H1 (cell line): ENCODE results near the gene TLE3. TPM values are rescaled to one million over a fixed set of nuclear protein-coding genes. Genes with fewer than 3 reads are reported as not detected.

ENCODE experiments used
- CTCF ChIA-PET: fragments of 300-600 bp; sonication (Branson Sonifier 250); formaldehyde crosslinking; loops from one replicate; lab custom pipeline; 2021; ENCODE audit not compliant: partially characterized antibody; lab: Charles Lee
- POLR2A ChIA-PET: fragments of 300-600 bp; sonication (Branson Sonifier 250); formaldehyde crosslinking; loops from one replicate; lab custom pipeline; 2021; ENCODE audit warnings: inconsistent platforms; ENCODE audit not compliant: partially characterized antibody; lab: Charles Lee
- DNase-seq, 2 experiments: peaks; one replicate each; pipeline versions ENCODE4 v3.0.0 to v3.0.0-alpha.2; 2010 to 2022; ENCODE audit warnings: low spot score in 2 of 2, low read depth in 1 of 2, mixed read lengths in 1 of 2
- FAIRE-seq: peaks from 2 replicates; lab custom pipeline; 2011; peaks lifted over from hg19 to GRCh38; lab: Jason Lieb, UNC
- H2AFZ ChIP-seq: 2 replicates; pipeline ENCODE4 v1.8.1; 2012; ENCODE audit warnings: low read length, inconsistent platforms
- H2AK5ac ChIP-seq: 2 replicates; pipeline ENCODE4 v1.6.1; 2013; ENCODE audit warnings: low read depth, low read length
- H2BK120ac ChIP-seq: replicated peaks from 2 replicates; pipeline ENCODE3; 2013; ENCODE audit warnings: low read depth, low read length, inconsistent platforms
- H2BK12ac ChIP-seq: 2 replicates; pipeline ENCODE4 v1.6.1; 2013; ENCODE audit warnings: low read depth, low read length
- H2BK15ac ChIP-seq: 2 replicates; pipeline ENCODE4 v1.6.1; 2013; ENCODE audit warnings: low read length
- H2BK20ac ChIP-seq: 2 replicates; pipeline ENCODE4 v1.6.1; 2013; ENCODE audit warnings: low read length
- H2BK5ac ChIP-seq: 2 replicates; pipeline ENCODE4 v1.6.1; 2013; ENCODE audit warnings: low read depth, low read length
- H3K14ac ChIP-seq: 2 replicates; pipeline ENCODE4 v1.6.1; 2013; ENCODE audit warnings: inconsistent platforms; ENCODE audit not compliant: insufficient read length
- H3K18ac ChIP-seq: 2 replicates; pipeline ENCODE4 v1.6.1; 2013; ENCODE audit warnings: low read length; ENCODE audit errors: extremely low read depth
- H3K23ac ChIP-seq: 2 replicates; pipeline ENCODE4 v1.6.1; 2013; ENCODE audit warnings: inconsistent platforms; ENCODE audit not compliant: insufficient read length
- H3K23me2 ChIP-seq: 2 replicates; pipeline ENCODE4 v1.6.1; 2013; ENCODE audit warnings: low read depth, low read length
- H3K27ac ChIP-seq: 2 replicates; pipeline ENCODE4 v1.6.1; 2011; ENCODE audit warnings: low read depth, low read length, inconsistent platforms
- H3K27me3 ChIP-seq, 4 experiments: replicated peaks in 1 of 4; 1 replicate in 1 of 4; 2 replicates in 3 of 4; pipeline versions ENCODE4 v1.6.1 to v1.8.1; 2011 to 2013; ENCODE audit warnings: low read length in 3 of 4, mild to moderate bottlenecking in 3 of 4, inconsistent platforms in 2 of 4, mixed read lengths in 2 of 4, moderate library complexity in 1 of 4; ENCODE audit not compliant: control insufficient read depth in 3 of 4, insufficient read depth in 3 of 4; ENCODE audit errors: extremely low read depth in 1 of 4
- H3K36me3 ChIP-seq, 4 experiments: 2 replicates each; pipeline versions ENCODE4 v1.6.1 to v1.8.1; 2011 to 2013; ENCODE audit warnings: mild to moderate bottlenecking in 4 of 4, low read length in 3 of 4, moderate library complexity in 2 of 4, control low read depth in 1 of 4, inconsistent platforms in 1 of 4; ENCODE audit not compliant: insufficient read depth in 4 of 4, control insufficient read depth in 2 of 4
- H3K4ac ChIP-seq: replicated peaks from 2 replicates; pipeline ENCODE3; 2013; ENCODE audit warnings: low read length, low read depth, mixed read lengths, inconsistent platforms; ENCODE audit not compliant: insufficient read length
- H3K4me1 ChIP-seq, 4 experiments: replicated peaks in 1 of 4; 1 replicate in 1 of 4; 2 replicates in 3 of 4; pipeline versions ENCODE4 v1.6.1 to v1.8.1; 2011 to 2013; ENCODE audit warnings: low read length in 3 of 4, inconsistent platforms in 2 of 4, mixed read lengths in 1 of 4; ENCODE audit not compliant: insufficient read depth in 4 of 4, control insufficient read depth in 3 of 4
- H3K4me2 ChIP-seq, 2 experiments: 2 replicates each; pipeline versions ENCODE4 v1.6.1 to v1.8.1; 2011 to 2013; ENCODE audit warnings: low read depth in 2 of 2, low read length in 2 of 2, control low read depth in 1 of 2, inconsistent platforms in 1 of 2, mild to moderate bottlenecking in 1 of 2; ENCODE audit not compliant: insufficient read depth in 1 of 2
- H3K4me3 ChIP-seq, 4 experiments: fragments of 200-600, 300-600 bp in 1 of 4; sonication (generic), shearing (Covaris generic), sonication (Bioruptor Twin) in 1 of 4; 2 replicates each; pipeline versions ENCODE4 v1.5.1 to v1.8.1; 2011 to 2016; ENCODE audit warnings: low read length in 4 of 4, low read depth in 3 of 4, control low read depth in 2 of 4, inconsistent platforms in 2 of 4, mild to moderate bottlenecking in 2 of 4, mixed read lengths in 1 of 4, moderate library complexity in 1 of 4; ENCODE audit not compliant: insufficient read depth in 2 of 4; ENCODE audit errors: extremely low read depth in 1 of 4
- H3K56ac ChIP-seq: replicated peaks from 2 replicates; pipeline ENCODE3; 2013; ENCODE audit warnings: low read depth, mild to moderate bottlenecking, mixed read lengths, low read length, inconsistent platforms; ENCODE audit not compliant: insufficient read length
- H3K79me1 ChIP-seq: 2 replicates; pipeline ENCODE4 v1.6.1; 2013; ENCODE audit warnings: low read depth, low read length, control low read depth
- H3K79me2 ChIP-seq, 2 experiments: 2 replicates each; pipeline versions ENCODE4 v1.6.1 to v1.8.1; 2012 to 2013; ENCODE audit warnings: low read length in 2 of 2, mild to moderate bottlenecking in 2 of 2, inconsistent platforms in 1 of 2; ENCODE audit not compliant: insufficient read depth in 2 of 2, control insufficient read depth in 1 of 2
- H3K9ac ChIP-seq, 4 experiments: replicated peaks in 1 of 4; 1 replicate in 1 of 4; 2 replicates in 3 of 4; pipeline versions ENCODE4 v1.6.1 to v1.8.1; 2011 to 2013; ENCODE audit warnings: low read depth in 3 of 4, low read length in 3 of 4, control low read depth in 2 of 4, mild to moderate bottlenecking in 2 of 4, moderate library complexity in 2 of 4, inconsistent platforms in 1 of 4; ENCODE audit errors: extremely low read depth in 1 of 4
- H3K9me3 ChIP-seq, 2 experiments: 2 replicates each; pipeline versions ENCODE4 v1.6.1 to v1.8.1; 2012 to 2013; ENCODE audit warnings: mild to moderate bottlenecking in 2 of 2, moderate library complexity in 2 of 2, control low read depth in 1 of 2, inconsistent platforms in 1 of 2, low read depth in 1 of 2, low read length in 1 of 2, mixed read lengths in 1 of 2; ENCODE audit not compliant: insufficient read depth in 2 of 2
- H4K20me1 ChIP-seq, 2 experiments: replicated peaks in 1 of 2; 2 replicates each; pipeline versions ENCODE3 to v1.8.1; 2011 to 2013; ENCODE audit warnings: inconsistent platforms in 2 of 2, low read length in 2 of 2, mild to moderate bottlenecking in 1 of 2; ENCODE audit not compliant: insufficient read depth in 2 of 2, control insufficient read depth in 1 of 2
- H4K5ac ChIP-seq: 2 replicates; pipeline ENCODE4 v1.6.1; 2013; ENCODE audit warnings: low read length, low read depth, mixed read lengths, inconsistent platforms; ENCODE audit not compliant: insufficient read length
- H4K8ac ChIP-seq: 2 replicates; pipeline ENCODE4 v1.8.0; 2013; ENCODE audit warnings: mild to moderate bottlenecking, moderate library complexity, low read length, inconsistent platforms; ENCODE audit not compliant: insufficient read depth; ENCODE audit errors: extremely low read depth
- H4K91ac ChIP-seq: replicated peaks from 2 replicates; pipeline ENCODE3; 2013; ENCODE audit warnings: low read length, mixed read lengths, inconsistent platforms; ENCODE audit not compliant: insufficient read length
- TCF12 ChIP-seq: IDR thresholded peaks from 2 replicates; pipeline ENCODE4 v1.6.1; 2011; ENCODE audit warnings: low read depth, mild to moderate bottlenecking, low read length
- WGBS, 2 experiments: shearing (Covaris generic) in 1 of 2; methylation state at CpG; one replicate each; pipeline versions ENCODE4 v1.1.6 to v1.1.7; 2013 to 2015; ENCODE audit warnings: low lambda C conversion rate in 2 of 2, mixed read lengths in 2 of 2, inconsistent platforms in 1 of 2, low coverage in 1 of 2, missing lambda C conversion rate in 1 of 2; ENCODE audit not compliant: insufficient replicate concordance in 2 of 2, insufficient coverage in 1 of 2, insufficient read length in 1 of 2; ENCODE audit errors: extremely low coverage in 1 of 2, missing lambda C conversion rate in 1 of 2; 5-methylcytosine and 5-hydroxymethylcytosine counted together
- polyA plus RNA-seq, 7 experiments: library from polyadenylated mRNA; depleted of rRNA in 3 of 7; stranded (reverse) in 5 of 7; unstranded in 2 of 7; fragments of >200 nt in 5 of 7; fragments of 200-250 nt in 2 of 7; gene quantifications; 1 replicate in 5 of 7; 2 replicates in 1 of 7; 4 replicates in 1 of 7; pipeline versions ENCODE4 v1.2.1 to v1.2.3, GENCODE V29; 2011 to 2013; ENCODE audit warnings: missing spikeins in 2 of 7, mixed read lengths in 2 of 7
- total RNA-seq: library from RNA; stranded (reverse); fragmentation: NEBNext Ultra II Directional; extraction: Animal tissue kit (Norgen Biotek cat#: 25700); gene quantifications from 2 replicates; pipeline ENCODE4 v1.2.1, GENCODE V29; 2021

The TLE3 gene
- total and polyA plus RNA-seq, 2 of the 8 experiments (the other 6 are each of a cell fraction or from before 2014, with no cell fraction given): 25.1 to 61.2 TPM

DNA sequence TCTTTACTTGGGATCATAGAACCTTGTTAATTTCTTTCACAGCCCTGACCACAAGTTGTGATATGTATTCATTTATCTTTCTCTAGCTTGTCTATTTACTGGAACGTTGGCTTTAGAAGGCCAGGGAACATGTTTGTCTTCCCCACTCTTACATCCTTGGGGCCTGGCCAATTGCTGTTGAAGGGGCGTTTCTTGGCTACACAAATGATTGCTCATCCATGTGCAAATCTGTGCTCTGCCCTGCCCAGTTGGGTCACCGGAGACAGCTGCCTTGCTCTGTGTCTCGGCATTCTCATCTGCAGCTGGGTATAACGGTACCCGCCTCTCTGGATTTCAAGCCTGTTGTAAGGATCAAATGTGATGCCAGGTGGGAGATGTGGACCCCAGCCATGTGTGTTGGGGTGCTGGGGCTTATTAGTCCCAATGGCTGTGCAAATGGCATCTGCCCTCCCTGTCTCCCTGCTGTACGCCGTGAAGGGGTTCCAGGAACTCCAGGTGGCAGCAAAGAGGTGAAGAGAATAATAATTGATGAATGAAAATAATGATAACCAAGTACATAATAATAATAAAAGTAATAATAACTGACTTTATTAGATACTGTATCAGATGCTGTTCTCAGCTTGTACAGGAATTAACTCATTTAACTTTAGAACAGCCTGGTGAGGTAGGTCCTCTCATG is 24.0 kb upstream of the TLE3 start:
- Histone ChIP-seq H2AFZ (no peak overlapping the region), H3K23ac (no peak overlapping the region), H3K23me2 (no peaks in the 10 kb centered on the region), H2BK12ac (no peak overlapping the region), H3K4me1 (no peaks in the 10 kb centered on the region), H3K79me2 (no peaks in the 10 kb centered on the region), H2BK20ac (no peak overlapping the region), H3K27me3 (no peaks in the 10 kb centered on the region), H4K20me1 (no peaks in the 10 kb centered on the region), H2BK5ac (no peak overlapping the region), H3K9ac (no peak overlapping the region), H2BK15ac (no peak overlapping the region), H4K91ac (no peak overlapping the region), H3K4me2 (no peak overlapping the region), H3K56ac (no peak overlapping the region), H3K4ac (no peak overlapping the region), H4K5ac (no peak overlapping the region), H3K18ac (no peak overlapping the region), H3K79me1 (no peaks in the 10 kb centered on the region), H3K9me3 (no peaks in the 10 kb centered on the region), H2AK5ac (no peak overlapping the region), H4K8ac (no peak overlapping the region; the same call in 1 of the 2 replicates), H2BK120ac (no peak overlapping the region), H3K27ac (no peak overlapping the region), H3K4me3 (no peak overlapping the region), H3K14ac (no peak overlapping the region), H3K36me3 (no peaks in the 10 kb centered on the region)
- no peak for DNase-seq
- 84% methylated on average over 8 of the region's 8 CpGs; no CpG with 5 or more reads in 1 of the 2 experiments for WGBS, 2 experiments
- no peak for TF ChIP-seq TCF12
- POLR2A ChIA-PET: interaction anchor here (1.3 to 1.4 kb wide), 2 partner anchors 15 to 22 kb away, joined by 3 read pairs; no protein-coding TSS in a partner anchor
- CTCF ChIA-PET: interaction anchor here (0.6 to 1.7 kb wide), 8 partner anchors 12 to 1815 kb away, joined by 3 to 4 read pairs (median 3); no protein-coding TSS in a partner anchor
- FAIRE-seq: no peak
